OCI-M2 (cell line): Measurements from ENCODE around the gene SCRN2.
A peak's percentile ranks its signal among the peaks of the same experiment; 100 is the strongest.

Experiments used
- DNase-seq: peaks from one replicate; lab custom pipeline; 2025; ENCODE audit not compliant: unreplicated experiment; lab: John Stamatoyannopoulos, UW

The SCRN2 gene

GRCh38 chr17:47840742-47841487 lies at the start of gene SCRN2:
SCRN2 (minus strand) TSS chr17:47841273; CDS start chr17:47840843, 430 bp downstream.
- peak; percentile 64 for DNase-seq

GRCh38 chr17:47889734-47890529 lies 48.9 kb upstream of the SCRN2 start:
- DNase-seq, result no peak

GRCh38 chr17:47888293-47888692 lies 47.2 kb upstream of the SCRN2 start:
- no peak for DNase-seq

GRCh38 chr17:47884905-47885730 lies 44.0 kb upstream of the SCRN2 start:
- no peak for DNase-seq

- no peak for DNase-seq
Measured at GRCh38 chr17:47884427-47884740, 43.3 kb upstream of the SCRN2 start.

GRCh38 chr17:47883589-47884426 lies 42.7 kb upstream of the SCRN2 start:
- no peak for DNase-seq

GRCh38 chr17:47882695-47883588 lies 41.9 kb upstream of the SCRN2 start:
- DNase-seq, result no peak

- no peak for DNase-seq
Measured at GRCh38 chr17:47882247-47882646, 41.2 kb upstream of the SCRN2 start.

GRCh38 chr17:47879776-47880454 lies 38.8 kb upstream of the SCRN2 start:
- no peak for DNase-seq

- DNase-seq, result no peak
Measured at GRCh38 chr17:47879028-47879585, 38.0 kb upstream of the SCRN2 start.

GRCh38 chr17:47878203-47879027 lies 37.3 kb upstream of the SCRN2 start:
- no peak for DNase-seq

- DNase-seq, result peak; percentile 28
Measured at GRCh38 chr17:47877368-47878034, 36.4 kb upstream of the SCRN2 start.

- DNase-seq, result no peak
Measured at GRCh38 chr17:47875011-47875985, 34.2 kb upstream of the SCRN2 start.

- DNase-seq, result no peak
Measured at GRCh38 chr17:47873200-47874090, 32.4 kb upstream of the SCRN2 start.

- no peak for DNase-seq
Measured at GRCh38 chr17:47872651-47873161, 31.6 kb upstream of the SCRN2 start.
